SU-DHL-6 (cell line): ENCODE results near the gene MMP11.

ENCODE experiments used
- H2AFZ ChIP-seq: fragments of 200-600 bp; sonication (generic); 2 replicates; pipeline ENCODE4 v1.6.1; 2014; ENCODE audit warnings: low read depth, mild to moderate bottlenecking, moderate library complexity, mixed read lengths, antibody characterized with exemption, low read length; ENCODE audit not compliant: severe bottlenecking
- H3F3A ChIP-seq: fragments of 200-600 bp; shearing (Covaris generic); 2 replicates; pipeline ENCODE4 v1.6.0; 2016; ENCODE audit warnings: antibody characterized with exemption, mild to moderate bottlenecking; ENCODE audit not compliant: insufficient read depth
- H3K27ac ChIP-seq: fragments of 200-600 bp; sonication (generic); 2 replicates; pipeline ENCODE4 v1.5.1; 2016; ENCODE audit warnings: low read depth, mild to moderate bottlenecking, low read length, moderate library complexity, mixed read lengths
- H3K27me3 ChIP-seq: fragments of 200-600 bp; sonication (generic), shearing (Covaris generic); 2 replicates; pipeline ENCODE4 v1.6.0; 2014; ENCODE audit warnings: mild to moderate bottlenecking, low read length
- H3K36me3 ChIP-seq: fragments of 200-600 bp; sonication (generic); 2 replicates; pipeline ENCODE4 v1.6.1; 2014; ENCODE audit warnings: mild to moderate bottlenecking, low read length, mixed read lengths
- H3K4me2 ChIP-seq: fragments of 300-600, 200-600 bp; shearing (Covaris generic), sonication (generic); 2 replicates; pipeline ENCODE4 v1.6.0; 2014; ENCODE audit warnings: low read length, low read depth, mild to moderate bottlenecking; ENCODE audit not compliant: poor library complexity, severe bottlenecking
- H3K4me3 ChIP-seq: fragments of 200-600 bp; sonication (generic); 2 replicates; pipeline ENCODE4 v1.5.1; 2014; ENCODE audit warnings: antibody characterized with exemption, low read length, mild to moderate bottlenecking, mixed read lengths; ENCODE audit not compliant: insufficient read depth, poor library complexity, severe bottlenecking
- H3K79me2 ChIP-seq: fragments of 200-600 bp; sonication (generic); 2 replicates; pipeline ENCODE4 v1.6.1; 2014; ENCODE audit warnings: mild to moderate bottlenecking, low read length, moderate library complexity; ENCODE audit not compliant: insufficient read depth
- H3K9ac ChIP-seq: fragments of 200-600 bp; sonication (generic); 2 replicates; pipeline ENCODE4 v1.7.0; 2014; ENCODE audit warnings: mild to moderate bottlenecking, low read length
- H3K9me2 ChIP-seq: fragments of 200-600 bp; sonication (generic); replicated peaks from 2 replicates; pipeline ENCODE4 v1.6.1; 2014; ENCODE audit warnings: low read length; ENCODE audit not compliant: insufficient read depth
- H3K9me3 ChIP-seq: fragments of 200-600 bp; sonication (generic); 2 replicates; pipeline ENCODE4 v1.6.1; 2014; ENCODE audit warnings: low read length, mixed read lengths; ENCODE audit not compliant: insufficient read depth
- H4K20me1 ChIP-seq: fragments of 200-600 bp; sonication (generic); 2 replicates; pipeline ENCODE4 v1.6.1; 2014; ENCODE audit warnings: low read depth, mild to moderate bottlenecking, antibody characterized with exemption, low read length, moderate library complexity, mixed read lengths
- EZH2phosphoT487 ChIP-seq: fragments of 200-600 bp; sonication (generic), shearing (Covaris generic); conservative IDR thresholded peaks from 2 replicates; pipeline ENCODE4 v1.6.1; 2018; ENCODE audit warnings: mild to moderate bottlenecking, antibody characterized with exemption, low read length, moderate library complexity, mixed read lengths
- TF ChIP-seq, protein P1 (sequence below): fragments of 200-600 bp; sonication (generic); IDR thresholded peaks from one replicate; pipeline ENCODE4 v1.5.1; 2017; ENCODE audit warnings: antibody characterized with exemption, mild to moderate bottlenecking, low read length, moderate library complexity; ENCODE audit not compliant: insufficient read depth, poor library complexity, severe bottlenecking

The MMP11 gene

GRCh38 chr22:23790819-23791737, 18.4 kb downstream of the MMP11 start:
- H4K20me1 ChIP-seq: peaks cover 6% of the 10 kb centered on the region; the same call in 1 of the 2 replicates
- no peak overlapping the region for H3K4me2 ChIP-seq
- H3F3A ChIP-seq: peaks cover 10% of the 10 kb centered on the region
- no peaks in the 10 kb centered on the region for H3K9me2 ChIP-seq
- TF ChIP-seq EZH2phosphoT487: no peak
- TF ChIP-seq, protein P1, sequence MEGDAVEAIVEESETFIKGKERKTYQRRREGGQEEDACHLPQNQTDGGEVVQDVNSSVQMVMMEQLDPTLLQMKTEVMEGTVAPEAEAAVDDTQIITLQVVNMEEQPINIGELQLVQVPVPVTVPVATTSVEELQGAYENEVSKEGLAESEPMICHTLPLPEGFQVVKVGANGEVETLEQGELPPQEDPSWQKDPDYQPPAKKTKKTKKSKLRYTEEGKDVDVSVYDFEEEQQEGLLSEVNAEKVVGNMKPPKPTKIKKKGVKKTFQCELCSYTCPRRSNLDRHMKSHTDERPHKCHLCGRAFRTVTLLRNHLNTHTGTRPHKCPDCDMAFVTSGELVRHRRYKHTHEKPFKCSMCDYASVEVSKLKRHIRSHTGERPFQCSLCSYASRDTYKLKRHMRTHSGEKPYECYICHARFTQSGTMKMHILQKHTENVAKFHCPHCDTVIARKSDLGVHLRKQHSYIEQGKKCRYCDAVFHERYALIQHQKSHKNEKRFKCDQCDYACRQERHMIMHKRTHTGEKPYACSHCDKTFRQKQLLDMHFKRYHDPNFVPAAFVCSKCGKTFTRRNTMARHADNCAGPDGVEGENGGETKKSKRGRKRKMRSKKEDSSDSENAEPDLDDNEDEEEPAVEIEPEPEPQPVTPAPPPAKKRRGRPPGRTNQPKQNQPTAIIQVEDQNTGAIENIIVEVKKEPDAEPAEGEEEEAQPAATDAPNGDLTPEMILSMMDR: no peak
- H3K36me3 ChIP-seq: peaks cover 9% of the 10 kb centered on the region; the same call in 1 of the 2 replicates
- H2AFZ ChIP-seq: no peak overlapping the region
- H3K79me2 ChIP-seq: peaks cover 56% of the 10 kb centered on the region
- no peak overlapping the region for H3K4me3 ChIP-seq
- H3K27ac ChIP-seq: no peak overlapping the region
- no peak overlapping the region for H3K9ac ChIP-seq
- H3K27me3 ChIP-seq: no peaks in the 10 kb centered on the region
- H3K9me3 ChIP-seq: no peaks in the 10 kb centered on the region

GRCh38 chr22:23791738-23792645, 19.3 kb downstream of the MMP11 start:
- Histone ChIP-seq H3K27ac (no peak overlapping the region), H3K9ac (no peak overlapping the region), H4K20me1 (peaks cover 6% of the 10 kb centered on the region; the same call in 1 of the 2 replicates), H3F3A (peaks cover 16% of the 10 kb centered on the region), H3K4me3 (no peak overlapping the region), H3K27me3 (no peaks in the 10 kb centered on the region), H3K4me2 (no peak overlapping the region), H3K9me2 (no peaks in the 10 kb centered on the region), H3K79me2 (peaks cover 56% of the 10 kb centered on the region), H3K36me3 (peaks cover 9% of the 10 kb centered on the region; the same call in 1 of the 2 replicates), H2AFZ (no peak overlapping the region), H3K9me3 (no peaks in the 10 kb centered on the region)
- TF ChIP-seq, protein P1: no peak
- TF ChIP-seq EZH2phosphoT487: no peak

DNA sequence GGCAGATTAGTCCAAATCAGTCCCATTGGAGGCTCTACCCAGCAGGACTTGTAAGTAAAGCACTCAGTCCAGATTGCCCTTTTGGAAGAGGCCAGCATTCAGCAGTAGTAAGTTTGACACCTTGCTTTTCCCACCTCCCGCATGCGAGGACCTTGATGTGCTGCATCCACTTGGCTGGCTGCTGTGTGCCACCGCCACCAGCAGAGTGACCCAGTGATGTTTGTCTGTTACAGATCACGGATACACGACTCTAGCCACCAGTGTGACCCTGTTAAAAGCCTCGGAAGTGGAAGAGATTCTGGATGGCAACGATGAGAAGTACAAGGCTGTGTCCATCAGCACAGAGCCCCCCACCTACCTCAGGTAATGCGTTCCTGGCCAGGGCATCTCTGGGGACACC, 20.7 kb downstream of the MMP11 start:
- Histone ChIP-seq H3K4me2 (no peak overlapping the region), H3K4me3 (no peak overlapping the region), H3K9ac (no peak overlapping the region), H3K9me2 (no peaks in the 10 kb centered on the region), H4K20me1 (peaks cover 3% of the 10 kb centered on the region; the same call in 1 of the 2 replicates), H2AFZ (no peak overlapping the region), H3F3A (peaks cover 23% of the 10 kb centered on the region), H3K79me2 (peaks cover 45% of the 10 kb centered on the region), H3K36me3 (peaks cover 9% of the 10 kb centered on the region; the same call in 1 of the 2 replicates), H3K9me3 (no peaks in the 10 kb centered on the region), H3K27ac (no peak overlapping the region), H3K27me3 (no peaks in the 10 kb centered on the region)
- no peak for TF ChIP-seq EZH2phosphoT487
- TF ChIP-seq, protein P1: no peak
